Naive thymus-derived CD4-positive, alpha-beta T cell (primary cell): ENCODE data around the gene ZSCAN20. TPM values are rescaled to one million over a fixed set of nuclear protein-coding genes. Genes with fewer than 3 reads are reported as not detected.

Experiments
- ATAC-seq: fragments of 150-1000 bp; cut with Tn5 transposase; 2 replicates; pipeline ENCODE4 v1.10.0; 2021; ENCODE audit warnings: mild to moderate bottlenecking, moderate library complexity
- CTCF ChIA-PET: fragments of 350-600 bp; sonication (Branson Sonifier 250); formaldehyde crosslinking; loops from one replicate; lab custom pipeline; 2021; ENCODE audit warnings: antibody characterized with exemption; lab: Charles Lee
- POLR2A ChIA-PET: fragments of 350-600 bp; sonication (Branson Sonifier 250); formaldehyde crosslinking; loops from one replicate; lab custom pipeline; 2021; ENCODE audit warnings: antibody characterized with exemption, inconsistent platforms; lab: Charles Lee
- DNase-seq, 9 donors: peaks; one replicate each; pipeline versions ENCODE4 v3.0.0 to v3.0.0-alpha.2; 2020 to 2022; ENCODE audit warnings: mixed read lengths in 1 of 9
- H3K27ac ChIP-seq: one replicate; pipeline ENCODE4 v1.7.0; 2013; ENCODE audit warnings: mild to moderate bottlenecking, low read depth, low read length, moderate library complexity
- H3K27me3 ChIP-seq, 2 donors: one replicate each; pipeline ENCODE4 v1.7.0; 2013; ENCODE audit warnings: low read length in 2 of 2, mild to moderate bottlenecking in 2 of 2, moderate library complexity in 2 of 2; ENCODE audit not compliant: control insufficient read depth in 2 of 2, insufficient read depth in 2 of 2
- H3K36me3 ChIP-seq, 3 experiments: 1 replicate in 2 of 3; 2 replicates in 1 of 3; pipeline ENCODE4 v1.7.0; 2013; ENCODE audit warnings: low read length in 3 of 3, mild to moderate bottlenecking in 3 of 3, moderate library complexity in 1 of 3; ENCODE audit not compliant: insufficient read depth in 3 of 3, control insufficient read depth in 2 of 3
- H3K4me1 ChIP-seq, 2 donors: one replicate each; pipeline ENCODE4 v1.7.0; 2013; ENCODE audit warnings: low read length in 2 of 2, mild to moderate bottlenecking in 2 of 2, moderate library complexity in 1 of 2; ENCODE audit not compliant: control insufficient read depth in 2 of 2, insufficient read depth in 2 of 2
- H3K4me3 ChIP-seq: 2 replicates; pipeline ENCODE4 v1.7.0; 2013; ENCODE audit warnings: mild to moderate bottlenecking, low read length
- H3K9me3 ChIP-seq, 3 experiments: 1 replicate in 2 of 3; 2 replicates in 1 of 3; pipeline ENCODE4 v1.7.0; 2013; ENCODE audit warnings: low read length in 3 of 3; ENCODE audit not compliant: control insufficient read depth in 2 of 3
- H3K27ac Mint-ChIP-seq, 9 donors: one replicate each; pipeline ENCODE4 v1.8.0; 2020 to 2022; ENCODE audit warnings: mixed read lengths in 9 of 9, mild to moderate bottlenecking in 8 of 9, moderate library complexity in 5 of 9, inconsistent platforms in 2 of 9
- H3K27me3 Mint-ChIP-seq, 5 donors: one replicate each; pipeline ENCODE4 v1.8.0; 2021 to 2022; ENCODE audit warnings: mixed read lengths in 5 of 5, mild to moderate bottlenecking in 1 of 5
- H3K36me3 Mint-ChIP-seq, 5 donors: one replicate each; pipeline ENCODE4 v1.8.0; 2020 to 2022; ENCODE audit warnings: mixed read lengths in 5 of 5, mild to moderate bottlenecking in 3 of 5, inconsistent platforms in 1 of 5
- H3K4me1 Mint-ChIP-seq, 7 donors: one replicate each; pipeline ENCODE4 v1.8.0; 2020 to 2022; ENCODE audit warnings: mixed read lengths in 7 of 7, mild to moderate bottlenecking in 3 of 7, inconsistent platforms in 1 of 7
- H3K4me3 Mint-ChIP-seq, 10 donors: one replicate each; pipeline ENCODE4 v1.8.0; 2020 to 2022; ENCODE audit warnings: mild to moderate bottlenecking in 10 of 10, mixed read lengths in 10 of 10, moderate library complexity in 6 of 10, inconsistent platforms in 2 of 10
- H3K9me3 Mint-ChIP-seq, 11 donors: one replicate each; pipeline ENCODE4 v1.8.0; 2020 to 2022; ENCODE audit warnings: mixed read lengths in 11 of 11, mild to moderate bottlenecking in 4 of 11, inconsistent platforms in 1 of 11, moderate library complexity in 1 of 11
- intact Hi-C, 2 donors: fragments of 100-400 bp; cut with micrococcal nuclease; formaldehyde crosslinking; loops; one replicate each; pipeline ENCODE4 v1.15.1; 2023
- polyA plus RNA-seq, 2 donors: library from polyadenylated mRNA; unstranded; fragments of 300-500 nt; fragmentation: Illumina TruSeq; gene quantifications; one replicate each; pipeline ENCODE4 v1.2.3, GENCODE V29; 2021
- total RNA-seq, 6 experiments: library from RNA in 5 of 6; stranded (reverse) in 5 of 6; gene quantifications; 1 replicate in 5 of 6; 2 replicates in 1 of 6; pipeline ENCODE4 v1.2.3 and lab custom pipeline; 2021 to 2026

ZSCAN20 gene
- total and polyA plus RNA-seq, 7 experiments from 2014 or later: 0.77 to 3.0 (median 1.6) TPM

DNA sequence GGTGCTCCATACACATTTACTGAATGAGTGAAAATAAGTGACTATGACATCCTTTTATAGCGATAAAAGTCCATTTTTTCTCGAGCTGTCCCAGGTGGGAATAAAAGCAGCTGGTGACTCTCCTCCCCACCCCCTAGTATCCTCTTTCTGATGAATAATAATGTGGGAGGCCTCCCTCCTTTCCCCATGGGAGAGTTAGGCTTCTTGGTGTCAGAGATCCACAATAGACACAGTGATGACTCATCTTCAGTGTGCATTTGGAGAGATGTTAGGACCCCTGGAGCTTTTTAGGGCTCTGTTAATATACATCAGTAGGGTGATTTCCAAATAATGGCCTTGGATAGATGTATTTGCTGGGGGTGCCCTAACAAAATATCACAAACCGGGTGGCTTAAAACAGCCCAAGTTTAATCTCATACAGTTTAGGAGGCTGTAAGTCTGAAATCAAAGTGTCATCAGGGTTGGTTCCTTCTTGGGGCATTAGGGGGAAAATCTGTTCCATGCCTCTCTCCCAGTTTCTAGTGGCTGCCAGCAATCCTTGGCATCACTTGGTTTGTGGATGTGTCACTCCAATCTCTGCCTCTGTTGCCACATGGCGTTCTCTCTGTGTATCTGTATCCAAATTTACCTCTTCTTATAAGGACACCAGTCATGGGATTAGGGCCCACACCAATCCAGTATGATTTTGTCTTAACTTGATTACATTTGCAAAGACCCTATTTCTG lies 37.2 kb upstream of the ZSCAN20 start:
- intact Hi-C loops: no loop called here
- Histone ChIP-seq H3K9me3 (no peaks in the 10 kb centered on the region), H3K27me3 (no peaks in the 10 kb centered on the region), H3K27ac (no peak overlapping the region), H3K36me3 (no peaks in the 10 kb centered on the region), H3K4me1 (peaks cover 0 to under 1% of the 10 kb centered on the region in 2 donors), H3K4me3 (no peak overlapping the region)
- Mint-ChIP-seq H3K9me3 (no peaks in the 10 kb centered on the region), H3K4me1 (peaks cover 0 to 4% (median 4%) of the 10 kb centered on the region in 7 donors), H3K4me3 (no peak overlapping the region), H3K27ac (no peak overlapping the region), H3K27me3 (peaks cover 0 to 52% (median 10%) of the 10 kb centered on the region in 5 donors), H3K36me3 (no peaks in the 10 kb centered on the region)
- ChIA-PET POLR2A (no interaction called here), CTCF (no interaction called here)
- DNase-seq: no peak
- no peak for ATAC-seq

DNA sequence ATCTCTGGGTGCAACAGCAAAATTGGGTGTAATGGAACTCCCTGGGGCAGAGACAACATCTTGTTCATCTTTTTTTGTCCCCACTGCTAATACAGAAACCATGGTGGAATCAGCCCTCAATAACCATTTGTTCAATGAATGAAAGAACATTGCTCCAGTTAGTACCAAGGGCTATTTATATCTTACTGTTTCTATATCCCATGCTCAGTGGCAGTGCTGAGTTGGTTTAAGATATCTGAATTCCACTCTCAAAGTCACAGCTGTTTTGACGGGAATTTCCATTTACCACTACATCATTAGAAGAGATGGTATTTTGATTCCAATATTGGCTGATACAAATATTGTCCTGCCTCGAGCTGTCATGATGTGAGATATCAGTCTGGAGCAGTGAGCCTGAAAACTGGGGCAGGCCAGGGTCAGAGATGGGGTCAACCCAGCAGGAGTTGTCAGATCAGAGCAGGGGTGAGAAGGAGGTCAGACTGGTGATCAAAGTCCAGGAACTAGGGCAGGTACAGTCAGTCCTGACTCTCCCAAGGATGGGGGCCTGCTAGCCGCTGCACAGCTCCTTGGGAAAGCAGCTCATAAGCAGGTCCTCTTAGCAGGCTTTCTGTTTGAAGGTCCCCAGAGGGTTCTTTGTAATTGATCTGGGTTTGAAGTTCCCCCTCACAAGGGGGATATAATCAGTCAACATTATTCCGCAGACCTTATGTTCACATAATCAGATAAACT lies 35.7 kb upstream of the ZSCAN20 start:
- Mint-ChIP-seq H3K36me3 (no peaks in the 10 kb centered on the region), H3K27me3 (peaks cover 5 to 56% (median 21%) of the 10 kb centered on the region in 5 donors), H3K4me1 (peaks cover 0 to 7% (median 0%) of the 10 kb centered on the region in 7 donors), H3K4me3 (no peak overlapping the region), H3K27ac (no peak overlapping the region), H3K9me3 (no peaks in the 10 kb centered on the region)
- ATAC-seq (no peak), DNase-seq (no peak)
- intact Hi-C loops: no loop called here
- H3K9me3 ChIP-seq: no peaks in the 10 kb centered on the region
- no peak overlapping the region for H3K27ac ChIP-seq
- H3K4me1 ChIP-seq: no peaks in the 10 kb centered on the region
- POLR2A ChIA-PET: no interaction called here
- no peaks in the 10 kb centered on the region for H3K36me3 ChIP-seq
- no peak overlapping the region for H3K4me3 ChIP-seq
- CTCF ChIA-PET: no interaction called here
- H3K27me3 ChIP-seq: no peaks in the 10 kb centered on the region

DNA sequence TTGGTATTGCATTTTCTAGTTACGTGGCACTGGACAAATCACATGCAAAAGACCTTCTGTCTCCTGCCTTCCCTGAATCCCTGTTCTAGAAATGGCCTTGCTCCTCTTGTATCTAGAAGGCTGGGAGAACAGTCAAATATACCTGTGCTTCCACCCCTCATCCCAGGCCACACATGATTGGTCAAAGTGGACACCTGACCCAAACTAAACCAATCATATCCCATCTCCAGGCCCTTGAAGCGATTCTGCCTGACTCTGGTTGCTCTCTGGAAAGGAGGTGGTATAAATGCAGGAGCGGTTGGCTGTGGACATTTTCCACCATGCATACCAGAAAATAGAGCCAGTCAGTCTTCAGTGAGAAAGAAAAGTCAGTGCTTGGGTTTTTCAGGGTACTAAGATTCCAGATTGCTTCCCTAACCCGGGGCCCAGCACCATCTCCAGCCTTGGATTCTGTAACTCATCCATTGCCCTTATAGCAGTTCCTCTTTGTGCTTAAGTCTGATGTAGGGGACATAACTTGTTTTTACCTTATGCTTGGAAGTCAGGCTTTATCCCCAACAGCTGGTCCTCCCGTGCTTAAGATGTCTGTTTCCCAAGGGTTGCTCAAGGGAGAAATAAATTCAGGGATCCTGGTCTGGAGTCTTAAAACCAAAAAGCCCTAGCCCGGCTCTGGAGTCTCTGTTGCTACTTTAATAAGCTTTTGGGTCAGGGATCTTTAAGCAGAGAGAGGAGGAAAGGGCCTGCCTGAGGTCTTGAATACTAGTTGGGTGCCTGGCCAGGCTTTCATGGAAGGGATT lies 33.9 kb upstream of the ZSCAN20 start:
- Mint-ChIP-seq H3K27me3 (peaks cover 6 to 55% (median 22%) of the 10 kb centered on the region in 5 donors), H3K4me1 (peaks cover 0 to 7% (median 0%) of the 10 kb centered on the region in 7 donors), H3K27ac (no peak overlapping the region), H3K9me3 (no peaks in the 10 kb centered on the region), H3K36me3 (no peaks in the 10 kb centered on the region), H3K4me3 (no peak overlapping the region)
- Histone ChIP-seq H3K9me3 (no peaks in the 10 kb centered on the region), H3K27me3 (no peaks in the 10 kb centered on the region), H3K27ac (no peak overlapping the region), H3K4me3 (no peak overlapping the region), H3K4me1 (no peaks in the 10 kb centered on the region), H3K36me3 (no peaks in the 10 kb centered on the region)
- intact Hi-C loops: no loop called here
- POLR2A ChIA-PET: no interaction called here
- CTCF ChIA-PET: no interaction called here
- ATAC-seq (no peak), DNase-seq (no peak)

GRCh38 chr1:33439662-33440061 lies 32.8 kb upstream of the ZSCAN20 start:
- H3K4me3 ChIP-seq: no peak overlapping the region
- CTCF ChIA-PET: interaction anchor here (1.1 kb wide), 1 partner anchor 31 kb away, joined by 3 read pairs; no protein-coding TSS in a partner anchor

GRCh38 chr1:33441088-33441745 lies 31.2 kb upstream of the ZSCAN20 start:
- Mint-ChIP-seq H3K4me3 (no peak overlapping the region), H3K36me3 (peaks cover 0 to 2% (median 0%) of the 10 kb centered on the region in 5 donors), H3K9me3 (no peaks in the 10 kb centered on the region), H3K27ac (peak overlapping the region in 1 of 9 donors; percentile 56), H3K27me3 (peaks cover 9 to 39% (median 25%) of the 10 kb centered on the region in 5 donors), H3K4me1 (peaks cover 0 to 17% (median 0%) of the 10 kb centered on the region in 7 donors)
- POLR2A ChIA-PET: no interaction called here
- ATAC-seq (no peak), DNase-seq (no peak)
- Histone ChIP-seq H3K4me1 (no peaks in the 10 kb centered on the region), H3K27me3 (no peaks in the 10 kb centered on the region), H3K4me3 (no peak overlapping the region), H3K27ac (no peak overlapping the region), H3K9me3 (no peaks in the 10 kb centered on the region), H3K36me3 (no peaks in the 10 kb centered on the region)
- CTCF ChIA-PET: no interaction called here
- intact Hi-C loops: no loop called here

More at GRCh38 chr1:33439662-33440061, 32.8 kb upstream of the ZSCAN20 start:
- Mint-ChIP-seq H3K9me3 (no peaks in the 10 kb centered on the region), H3K36me3 (no peaks in the 10 kb centered on the region), H3K27me3 (peaks cover 6 to 48% (median 22%) of the 10 kb centered on the region in 5 donors), H3K4me3 (no peak overlapping the region), H3K27ac (no peak overlapping the region), H3K4me1 (peaks cover 0 to 7% (median 0%) of the 10 kb centered on the region in 7 donors)
- POLR2A ChIA-PET: no interaction called here
- intact Hi-C loops: no loop called here
- DNase-seq (no peak), ATAC-seq (no peak)
- Histone ChIP-seq H3K27me3 (no peaks in the 10 kb centered on the region), H3K9me3 (no peaks in the 10 kb centered on the region), H3K4me1 (no peaks in the 10 kb centered on the region), H3K36me3 (no peaks in the 10 kb centered on the region), H3K27ac (no peak overlapping the region)

- CTCF ChIA-PET: no interaction called here
- no peak for DNase-seq
- POLR2A ChIA-PET: no interaction called here
- no peaks in the 10 kb centered on the region for H3K4me1 ChIP-seq
- Mint-ChIP-seq H3K4me3 (no peak overlapping the region), H3K27ac (no peak overlapping the region), H3K36me3 (peaks cover 0 to 5% (median 0%) of the 10 kb centered on the region in 5 donors), H3K27me3 (peaks cover 13 to 37% (median 29%) of the 10 kb centered on the region in 5 donors), H3K9me3 (no peaks in the 10 kb centered on the region), H3K4me1 (peaks cover 0 to 24% (median 0%) of the 10 kb centered on the region in 7 donors)
- no peak for ATAC-seq
- no peak overlapping the region for H3K4me3 ChIP-seq
- no peaks in the 10 kb centered on the region for H3K9me3 ChIP-seq
- H3K27ac ChIP-seq: no peak overlapping the region
- H3K27me3 ChIP-seq: no peaks in the 10 kb centered on the region
- no peaks in the 10 kb centered on the region for H3K36me3 ChIP-seq
- intact Hi-C loops: no loop called here
These were observed 30.3 kb upstream of the ZSCAN20 start for GRCh38 chr1:33442141-33442540.
